ENCODE results near the gene CDKAL1. TPM values are rescaled to one million over a fixed set of nuclear protein-coding genes. Genes with fewer than 3 reads are reported as not detected.

CDKAL1 gene
- total and polyA plus RNA-seq, 2 donors from 2014 or later = 4.6 to 20.2 TPM

DNA sequence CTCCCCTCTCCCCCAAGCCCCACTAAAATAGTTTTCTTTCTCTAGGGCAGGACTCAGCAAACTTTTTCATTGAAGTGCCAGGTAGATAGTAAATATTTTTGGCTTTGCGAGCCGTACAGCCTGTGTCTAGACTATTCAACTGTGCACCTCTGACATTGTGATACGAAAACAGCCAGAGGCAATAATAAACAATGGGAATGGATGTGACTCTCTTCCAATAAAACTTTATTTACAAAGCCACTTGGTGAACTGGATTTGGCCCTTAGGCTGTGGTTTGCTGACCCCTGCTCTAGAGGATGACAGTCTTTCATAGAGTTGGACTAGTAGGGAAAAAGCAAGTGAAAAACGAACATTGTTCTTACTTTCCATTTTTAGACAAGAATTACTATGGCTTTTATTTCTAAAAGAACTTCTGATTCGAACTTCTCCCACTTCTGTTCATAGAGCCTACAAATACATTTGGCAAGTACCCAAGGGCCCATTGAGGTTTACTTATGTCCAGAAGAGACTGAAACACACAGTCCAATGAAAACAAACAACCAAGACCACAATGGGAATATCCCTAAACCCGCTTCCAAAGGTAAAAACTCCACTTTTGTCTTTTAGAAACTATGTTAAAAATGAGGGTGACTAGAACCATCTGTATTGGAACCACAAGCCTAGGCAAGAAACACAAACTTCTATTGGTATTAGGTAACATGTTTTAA, 46.4 kb upstream of the CDKAL1 start:
- Histone ChIP-seq H3K27ac (ENCODE audit: low read depth in 2 of 2, low read length in 2 of 2) (no peak overlapping the region), H3K9me3 (ENCODE audit: control insufficient read depth in 2 of 3, insufficient read depth in 1 of 3, low read length in 3 of 3) (no peaks in the 10 kb centered on the region), H3K9ac (ENCODE audit: low read length in 3 of 3) (no peak overlapping the region), H3K4me3 (ENCODE audit: low read length in 3 of 3) (no peak overlapping the region), H3K36me3 (ENCODE audit: control insufficient read depth in 2 of 3, insufficient read depth in 3 of 3, low read length in 3 of 3) (peaks cover 0 to 12% (median 0%) of the 10 kb centered on the region in 3 donors), H3K4me1 (ENCODE audit: control insufficient read depth in 2 of 3, insufficient read depth in 2 of 3, low read depth in 1 of 3, low read length in 3 of 3) (no peaks in the 10 kb centered on the region), H3K27me3 (ENCODE audit: control insufficient read depth, insufficient read depth, low read length) (no peaks in the 10 kb centered on the region)
- FAIRE-seq = no peak
- intact Hi-C loops (cut with DNase I) = no loop called here
- DNase-seq = no peak
- TF ChIP-seq, protein P1, sequence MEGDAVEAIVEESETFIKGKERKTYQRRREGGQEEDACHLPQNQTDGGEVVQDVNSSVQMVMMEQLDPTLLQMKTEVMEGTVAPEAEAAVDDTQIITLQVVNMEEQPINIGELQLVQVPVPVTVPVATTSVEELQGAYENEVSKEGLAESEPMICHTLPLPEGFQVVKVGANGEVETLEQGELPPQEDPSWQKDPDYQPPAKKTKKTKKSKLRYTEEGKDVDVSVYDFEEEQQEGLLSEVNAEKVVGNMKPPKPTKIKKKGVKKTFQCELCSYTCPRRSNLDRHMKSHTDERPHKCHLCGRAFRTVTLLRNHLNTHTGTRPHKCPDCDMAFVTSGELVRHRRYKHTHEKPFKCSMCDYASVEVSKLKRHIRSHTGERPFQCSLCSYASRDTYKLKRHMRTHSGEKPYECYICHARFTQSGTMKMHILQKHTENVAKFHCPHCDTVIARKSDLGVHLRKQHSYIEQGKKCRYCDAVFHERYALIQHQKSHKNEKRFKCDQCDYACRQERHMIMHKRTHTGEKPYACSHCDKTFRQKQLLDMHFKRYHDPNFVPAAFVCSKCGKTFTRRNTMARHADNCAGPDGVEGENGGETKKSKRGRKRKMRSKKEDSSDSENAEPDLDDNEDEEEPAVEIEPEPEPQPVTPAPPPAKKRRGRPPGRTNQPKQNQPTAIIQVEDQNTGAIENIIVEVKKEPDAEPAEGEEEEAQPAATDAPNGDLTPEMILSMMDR (IDR thresholded peaks at IDR 0.05; ENCODE audit: borderline replicate concordance, extremely low read depth, insufficient read depth) = no peak

DNA sequence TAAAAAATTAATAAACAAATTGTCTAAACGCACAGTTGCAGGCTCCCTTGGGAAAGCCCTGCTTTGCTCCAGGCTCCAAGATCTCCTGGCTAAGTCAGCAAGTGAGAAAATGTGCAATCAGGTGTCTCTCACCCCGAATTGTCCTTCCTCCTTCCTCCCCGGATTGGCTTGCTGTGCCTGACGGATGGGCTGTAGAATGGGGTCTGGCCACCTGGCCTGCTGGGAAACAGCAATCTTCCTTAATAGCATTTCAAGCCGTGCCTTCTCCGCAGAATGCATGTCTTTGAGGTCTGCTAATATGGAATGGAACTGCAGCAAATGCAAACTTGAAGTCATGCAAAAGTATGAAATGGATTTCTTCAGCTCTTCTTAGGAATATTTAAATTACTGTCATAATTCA, 43.7 kb upstream of the CDKAL1 start:
- no peak for FAIRE-seq
- peaks cover 0 to 12% (median 0%) of the 10 kb centered on the region in 3 donors for H3K36me3 ChIP-seq (ENCODE audit: control insufficient read depth in 2 of 3, insufficient read depth in 3 of 3, low read length in 3 of 3)
- H3K9ac ChIP-seq (ENCODE audit: low read length in 3 of 3) = no peak overlapping the region
- H3K27ac ChIP-seq (ENCODE audit: low read depth in 2 of 2, low read length in 2 of 2) = no peak overlapping the region
- H3K4me3 ChIP-seq (ENCODE audit: low read length in 3 of 3) = no peak overlapping the region
- no peaks in the 10 kb centered on the region for H3K27me3 ChIP-seq (ENCODE audit: control insufficient read depth, insufficient read depth, low read length)
- no peaks in the 10 kb centered on the region for H3K9me3 ChIP-seq (ENCODE audit: control insufficient read depth in 2 of 3, insufficient read depth in 1 of 3, low read length in 3 of 3)
- no peaks in the 10 kb centered on the region for H3K4me1 ChIP-seq (ENCODE audit: control insufficient read depth in 2 of 3, insufficient read depth in 2 of 3, low read depth in 1 of 3, low read length in 3 of 3)
- intact Hi-C loops (cut with DNase I) = no loop called here
- TF ChIP-seq, protein P1 (IDR thresholded peaks at IDR 0.05; ENCODE audit: borderline replicate concordance, extremely low read depth, insufficient read depth) = no peak
- no peak for DNase-seq

DNA sequence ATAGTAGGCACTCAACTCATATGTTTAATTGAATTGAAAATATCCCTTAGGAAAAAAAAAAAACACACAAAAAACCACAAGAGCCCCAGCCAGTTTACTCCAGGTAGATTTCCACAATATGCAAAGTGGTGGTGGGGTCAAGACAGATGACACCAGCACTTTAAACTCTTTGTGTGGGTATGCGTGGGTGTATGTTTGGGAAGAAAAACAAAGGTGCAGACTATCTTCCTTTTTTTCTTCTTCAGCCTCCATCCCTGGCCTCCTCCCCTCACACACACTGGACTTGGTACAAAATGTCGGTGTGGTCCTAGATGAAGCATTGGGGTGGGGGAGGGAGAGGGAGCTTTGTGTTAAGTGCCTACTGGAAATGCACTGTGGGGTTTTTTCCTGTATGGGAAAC, 42.2 kb upstream of the CDKAL1 start:
- TF ChIP-seq, protein P1 (IDR thresholded peaks at IDR 0.05; ENCODE audit: borderline replicate concordance, extremely low read depth, insufficient read depth) = no peak
- FAIRE-seq = no peak

More for the DNA sequence above, 42.2 kb upstream of the CDKAL1 start:
- no peak overlapping the region for H3K27ac ChIP-seq (ENCODE audit: low read depth in 2 of 2, low read length in 2 of 2)
- no peaks in the 10 kb centered on the region for H3K9me3 ChIP-seq (ENCODE audit: control insufficient read depth in 2 of 3, insufficient read depth in 1 of 3, low read length in 3 of 3)
- H3K27me3 ChIP-seq (ENCODE audit: control insufficient read depth, insufficient read depth, low read length) = no peaks in the 10 kb centered on the region
- H3K4me3 ChIP-seq (ENCODE audit: low read length in 3 of 3) = no peak overlapping the region
- peaks cover 0 to 12% (median 0%) of the 10 kb centered on the region in 3 donors for H3K36me3 ChIP-seq (ENCODE audit: control insufficient read depth in 2 of 3, insufficient read depth in 3 of 3, low read length in 3 of 3)
- DNase-seq = no peak
- H3K4me1 ChIP-seq (ENCODE audit: control insufficient read depth in 2 of 3, insufficient read depth in 2 of 3, low read depth in 1 of 3, low read length in 3 of 3) = no peaks in the 10 kb centered on the region
- H3K9ac ChIP-seq (ENCODE audit: low read length in 3 of 3) = no peak overlapping the region
- intact Hi-C loops (cut with DNase I) = no loop called here

Data from kidney (tissue), 14 donors.